HG02943 (cell line): ENCODE data around the gene LRCH1.

Experiments
- ATAC-seq: cut with Tn5 transposase; IDR thresholded peaks from one replicate; pipeline ENCODE4 v1.9.1; 2021; ENCODE audit warnings: mild to moderate bottlenecking, low read depth, moderate library complexity; ENCODE audit not compliant: unreplicated experiment

The LRCH1 gene

DNA sequence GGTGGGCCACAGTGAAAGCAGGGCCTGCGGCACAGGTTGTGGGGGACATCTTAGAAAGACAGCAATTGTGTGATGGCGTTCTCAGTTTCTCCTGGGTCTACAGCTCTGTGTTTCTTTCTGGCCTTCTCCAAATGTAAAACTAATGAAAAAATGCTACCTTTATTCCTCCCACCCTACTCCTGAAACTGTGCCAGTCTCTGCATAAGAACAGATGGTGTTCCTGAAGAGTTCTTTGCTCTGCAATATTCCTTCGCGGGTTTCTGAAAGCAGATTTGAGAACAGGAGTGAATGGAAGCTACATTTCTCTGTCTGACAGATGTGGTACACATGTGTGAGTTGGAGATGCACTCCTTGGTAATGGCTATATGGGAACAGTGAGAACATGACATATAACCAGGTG, 18.0 kb upstream of the LRCH1 start:
- ATAC-seq, result no peak

DNA sequence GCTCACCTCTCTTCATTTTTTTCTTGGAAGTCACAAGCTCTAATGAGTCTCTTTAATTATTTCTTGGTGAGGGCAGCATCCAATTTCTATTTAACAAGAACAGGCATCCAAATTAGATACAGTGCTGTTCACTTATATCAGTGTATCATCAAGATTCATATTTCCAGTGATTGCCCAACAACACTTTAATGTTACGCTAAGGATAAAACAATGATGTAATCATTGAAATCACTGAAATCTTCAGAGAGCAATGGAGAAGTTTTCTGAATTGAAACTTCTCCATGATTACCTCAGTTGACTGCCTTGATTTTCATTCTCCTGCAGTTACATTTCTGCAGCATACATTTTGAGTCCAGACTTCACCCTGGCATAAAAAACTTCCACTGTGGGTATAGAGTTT, 17.1 kb upstream of the LRCH1 start:
- ATAC-seq, result no peak

DNA sequence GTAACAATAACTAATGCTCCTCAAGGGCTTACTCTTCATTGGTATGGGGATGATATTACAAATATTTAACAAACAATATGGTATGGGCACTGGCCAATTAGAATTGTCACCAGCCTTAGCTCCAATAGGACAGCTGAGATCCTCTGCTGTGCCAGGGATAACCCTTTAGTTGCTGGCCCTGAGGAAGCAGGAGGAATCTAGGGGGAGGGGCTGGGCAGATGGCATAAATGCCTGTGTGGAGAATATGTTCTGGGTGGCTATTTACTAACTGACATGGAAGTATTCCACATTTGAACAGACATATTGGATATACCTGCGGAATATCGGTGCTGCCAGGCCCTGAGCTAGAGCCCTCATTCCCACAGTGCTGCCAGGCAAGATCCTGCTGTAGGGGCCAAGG, 16.6 kb upstream of the LRCH1 start:
- ATAC-seq, result no peak

DNA sequence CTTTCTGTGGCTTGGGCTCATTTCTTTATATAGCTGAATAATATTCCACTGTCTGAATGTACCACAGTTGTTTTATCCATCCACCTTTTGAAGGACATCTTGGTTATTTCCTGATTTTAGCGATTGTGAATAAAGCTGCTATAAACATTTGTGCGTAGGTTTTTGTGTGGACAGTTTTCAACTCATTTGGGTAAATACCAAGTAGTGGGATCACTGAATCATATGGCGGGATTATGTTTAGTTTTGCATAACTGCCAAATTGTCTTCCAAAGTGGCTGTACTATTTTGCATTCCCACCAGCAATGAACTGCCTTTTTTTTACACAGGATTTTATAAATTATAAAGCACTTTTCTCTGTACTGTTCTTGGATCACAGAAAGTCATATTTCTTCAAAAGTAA, 13.7 kb upstream of the LRCH1 start:
- no peak for ATAC-seq

DNA sequence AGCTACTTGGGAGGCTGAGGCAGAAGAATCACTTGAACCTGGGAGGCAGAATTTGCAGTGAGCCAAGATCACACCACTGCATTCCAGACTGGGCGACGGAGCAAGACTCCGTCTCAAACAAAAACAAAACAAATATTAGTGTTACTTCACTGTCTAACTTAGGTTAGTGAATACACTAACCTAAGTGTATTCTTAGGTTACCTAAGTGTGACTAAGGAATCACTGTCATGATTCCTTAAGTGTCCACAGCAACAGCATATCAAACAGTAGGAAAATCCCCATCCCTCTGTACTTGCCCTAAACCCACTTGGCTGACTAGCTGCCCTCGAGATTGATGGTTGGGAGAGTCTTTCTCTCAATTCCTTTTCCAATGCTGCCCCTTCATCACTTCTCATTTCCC, 11.8 kb upstream of the LRCH1 start:
- ATAC-seq, result no peak

DNA sequence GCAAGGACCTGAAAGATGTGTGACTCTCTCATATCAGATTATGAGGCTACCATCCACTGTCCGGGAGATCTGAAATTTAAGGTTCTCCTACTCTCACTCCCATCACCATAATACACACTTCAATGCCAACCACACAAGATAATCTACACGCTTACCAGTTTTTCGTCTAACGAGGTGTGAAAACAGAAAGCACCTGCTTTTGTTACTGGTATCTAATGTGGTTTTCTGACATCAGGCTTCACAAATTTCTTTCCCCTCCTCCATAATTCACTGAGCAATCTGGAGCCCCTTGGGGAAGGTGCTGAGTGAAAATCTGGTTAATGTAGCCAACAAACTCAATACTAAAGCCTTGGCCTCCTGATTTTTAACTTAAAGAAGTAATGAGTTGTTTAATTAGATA, 10.1 kb upstream of the LRCH1 start:
- ATAC-seq, result no peak

DNA sequence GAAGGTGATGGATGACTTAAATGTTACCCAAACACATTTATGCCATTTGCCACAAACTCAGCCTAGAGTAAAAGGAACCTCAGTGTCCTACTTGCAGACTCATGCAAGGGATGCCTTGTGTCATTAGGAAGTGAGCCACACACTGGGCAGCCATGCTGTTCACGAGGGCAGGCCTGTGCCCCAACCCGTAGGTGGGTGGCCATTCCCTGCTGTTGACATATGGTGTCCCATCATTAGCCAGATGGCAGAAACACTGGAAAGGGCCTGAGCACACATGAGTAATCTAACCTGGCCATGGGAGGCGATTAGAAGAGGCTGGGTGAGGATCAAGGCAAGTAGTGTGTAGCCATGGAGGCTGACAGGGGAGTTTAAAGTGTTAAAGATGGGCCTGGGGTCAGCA, 9.7 kb upstream of the LRCH1 start:
- ATAC-seq, result no peak

DNA sequence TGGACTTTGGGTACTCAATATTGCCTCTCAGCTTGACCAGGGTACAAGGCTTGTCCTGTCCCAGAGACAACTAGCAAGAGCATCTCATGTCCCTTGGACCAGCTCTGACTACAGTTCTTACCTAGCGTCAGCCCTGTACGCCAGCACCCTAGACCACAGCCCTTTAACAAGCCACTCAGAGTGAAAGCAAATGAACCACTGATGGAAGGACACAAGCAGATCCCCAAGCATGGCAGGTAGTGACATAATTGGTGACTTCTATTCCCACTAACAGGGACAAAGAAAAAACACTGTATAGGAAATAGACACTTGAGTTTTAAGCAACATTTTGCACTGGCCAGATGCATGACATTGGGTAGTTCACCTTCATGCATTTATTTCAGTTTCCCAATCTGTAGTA, 8.8 kb upstream of the LRCH1 start:
- peak; percentile 87 for ATAC-seq

DNA sequence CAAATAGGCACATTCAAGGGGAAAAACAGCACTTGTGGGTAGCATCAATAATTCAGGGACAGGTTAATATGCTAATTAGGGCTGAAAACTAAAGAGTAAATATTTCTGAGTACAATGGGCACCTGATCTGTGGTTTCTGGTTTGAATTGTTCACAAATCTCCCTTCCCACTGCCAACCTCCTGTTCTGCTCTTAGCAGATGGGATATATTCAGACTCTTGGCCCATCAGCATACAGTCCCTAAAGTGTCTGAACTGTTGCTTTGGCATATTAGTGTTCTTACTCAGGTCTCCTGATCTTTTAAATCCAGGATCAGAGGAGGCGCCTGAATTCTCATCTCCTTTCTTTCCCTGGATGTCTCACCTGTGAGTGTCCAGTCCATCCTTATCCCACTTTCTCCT, 8.2 kb upstream of the LRCH1 start:
- no peak for ATAC-seq

DNA sequence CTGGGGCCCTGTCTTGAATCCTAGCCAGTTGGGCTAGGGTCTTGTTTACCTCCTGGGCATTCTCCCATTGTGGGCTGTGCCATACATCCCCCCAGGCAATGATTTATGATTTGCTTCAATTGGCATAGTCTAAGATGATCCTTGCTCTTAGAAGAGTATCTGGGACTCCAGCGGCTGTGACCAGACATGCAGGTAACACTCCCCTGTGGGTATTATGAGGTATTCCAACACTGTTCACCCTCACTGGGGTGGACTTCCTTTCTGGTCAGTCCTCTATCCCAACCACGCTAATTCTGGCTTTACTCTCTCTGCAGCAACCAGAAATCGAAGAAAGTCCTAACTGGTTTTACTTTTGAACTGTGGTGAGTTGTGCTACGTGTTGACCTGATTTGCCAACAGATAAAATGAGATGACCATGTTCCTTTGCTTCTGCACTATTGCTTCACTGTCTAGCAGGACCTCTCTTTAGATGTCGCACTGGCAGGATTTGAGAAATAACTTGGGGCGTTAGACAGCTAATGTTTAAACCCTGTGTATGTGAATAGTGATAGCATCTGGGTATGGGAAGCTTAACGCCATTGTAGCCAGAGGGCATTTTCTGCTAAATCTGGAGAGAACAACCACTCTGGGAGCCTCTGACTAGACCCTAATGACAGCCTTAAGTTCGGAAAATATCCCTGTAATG, 6.7 kb upstream of the LRCH1 start:
- no peak for ATAC-seq

DNA sequence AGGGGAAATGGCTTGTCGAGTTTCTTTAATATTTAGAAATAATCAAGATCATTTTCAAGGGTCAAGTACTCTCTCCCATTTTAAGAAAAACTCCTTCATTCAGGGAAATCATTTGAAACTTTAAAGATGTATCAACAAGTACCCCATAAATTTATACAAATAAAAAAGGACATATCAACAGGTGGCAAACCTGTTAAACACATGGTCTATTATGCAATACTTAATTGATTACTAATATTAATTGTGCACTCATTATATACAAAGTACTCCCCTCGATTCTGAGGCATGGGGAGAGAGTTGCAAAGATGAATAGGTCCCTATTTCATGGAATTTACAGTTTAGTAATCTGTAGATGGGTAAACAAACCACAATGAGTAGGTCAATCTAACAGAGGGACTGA, 2.1 kb upstream of the LRCH1 start:
- ATAC-seq, result no peak

DNA sequence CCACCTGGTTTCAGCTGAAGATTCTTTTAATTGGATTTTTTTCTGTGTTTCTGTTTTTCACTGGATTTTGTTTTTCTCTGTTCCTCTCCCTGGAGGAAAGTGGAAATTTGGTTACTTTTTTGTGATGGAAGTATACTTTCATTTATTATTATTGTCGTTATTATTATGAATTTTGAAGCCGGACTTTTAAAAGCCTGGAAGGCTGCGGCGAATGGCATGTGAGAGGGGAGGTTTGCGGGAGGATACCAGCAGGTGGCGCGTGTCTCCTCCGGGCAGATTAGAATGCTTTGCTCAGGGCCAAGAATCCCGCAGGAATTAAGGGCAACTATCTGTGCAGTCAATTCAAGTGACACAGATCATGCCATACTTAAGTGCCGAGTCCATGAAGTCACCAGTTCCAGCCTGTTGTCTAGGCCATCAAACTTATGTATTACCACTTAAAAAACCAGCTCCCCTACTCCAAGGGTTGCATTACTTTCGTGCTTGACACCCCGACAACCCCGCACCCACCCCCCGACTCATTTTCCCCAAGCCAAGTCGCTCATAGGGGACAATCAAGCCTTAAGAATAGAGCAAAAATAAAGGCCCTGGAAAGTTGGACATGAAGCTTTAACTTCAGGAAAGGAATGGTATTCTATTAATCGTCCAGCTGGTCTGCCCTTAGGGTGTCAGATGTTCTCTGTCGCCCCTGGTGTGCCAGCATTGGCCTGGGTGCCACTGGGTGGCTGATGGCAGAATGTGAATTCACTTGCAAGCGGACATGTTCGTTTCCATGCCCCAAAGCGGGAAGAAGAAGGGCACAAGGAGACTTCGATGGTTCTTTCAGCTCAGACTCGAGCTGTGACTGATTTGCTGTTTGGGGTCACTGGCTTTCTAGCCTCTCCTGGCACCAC, 1.3 kb upstream of the LRCH1 start:
- no peak for ATAC-seq

DNA sequence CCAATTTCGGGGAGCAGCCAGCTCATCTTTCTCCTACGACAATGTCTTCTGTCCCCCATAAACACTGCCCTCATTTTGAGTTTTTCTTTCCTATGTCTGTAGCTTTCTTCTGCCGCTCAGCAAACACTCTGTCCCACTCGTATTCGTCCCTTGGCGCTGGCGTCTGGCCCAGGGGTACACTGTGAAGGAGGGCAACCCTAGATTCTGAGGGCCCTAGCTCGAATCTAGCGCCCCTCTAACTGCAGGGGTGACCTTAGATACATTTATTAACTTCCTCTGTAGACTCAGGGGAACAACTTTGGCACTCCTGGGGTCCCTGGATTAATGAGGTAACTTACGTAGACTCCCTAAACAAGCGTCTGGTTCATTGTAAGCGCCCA, 677 bp upstream of the LRCH1 start:
- ATAC-seq, result no peak

DNA sequence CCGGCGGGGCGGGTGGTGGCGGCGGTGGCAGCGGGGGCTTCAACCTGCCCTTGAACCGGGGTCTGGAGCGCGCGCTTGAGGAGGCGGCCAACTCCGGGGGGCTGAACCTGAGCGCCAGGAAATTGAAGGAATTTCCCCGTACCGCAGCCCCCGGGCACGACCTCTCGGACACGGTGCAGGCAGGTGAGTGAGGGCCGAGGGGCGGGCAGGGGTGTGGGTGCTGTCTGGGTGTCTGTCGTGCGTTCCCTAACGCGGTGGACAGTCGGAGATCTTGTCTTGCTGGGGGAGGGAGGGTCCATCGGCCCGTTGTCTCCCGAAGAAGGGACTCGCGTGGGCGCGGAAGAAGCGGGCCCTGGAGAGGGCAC, 533 bp downstream of the LRCH1 start:
- peak; percentile 16 for ATAC-seq

DNA sequence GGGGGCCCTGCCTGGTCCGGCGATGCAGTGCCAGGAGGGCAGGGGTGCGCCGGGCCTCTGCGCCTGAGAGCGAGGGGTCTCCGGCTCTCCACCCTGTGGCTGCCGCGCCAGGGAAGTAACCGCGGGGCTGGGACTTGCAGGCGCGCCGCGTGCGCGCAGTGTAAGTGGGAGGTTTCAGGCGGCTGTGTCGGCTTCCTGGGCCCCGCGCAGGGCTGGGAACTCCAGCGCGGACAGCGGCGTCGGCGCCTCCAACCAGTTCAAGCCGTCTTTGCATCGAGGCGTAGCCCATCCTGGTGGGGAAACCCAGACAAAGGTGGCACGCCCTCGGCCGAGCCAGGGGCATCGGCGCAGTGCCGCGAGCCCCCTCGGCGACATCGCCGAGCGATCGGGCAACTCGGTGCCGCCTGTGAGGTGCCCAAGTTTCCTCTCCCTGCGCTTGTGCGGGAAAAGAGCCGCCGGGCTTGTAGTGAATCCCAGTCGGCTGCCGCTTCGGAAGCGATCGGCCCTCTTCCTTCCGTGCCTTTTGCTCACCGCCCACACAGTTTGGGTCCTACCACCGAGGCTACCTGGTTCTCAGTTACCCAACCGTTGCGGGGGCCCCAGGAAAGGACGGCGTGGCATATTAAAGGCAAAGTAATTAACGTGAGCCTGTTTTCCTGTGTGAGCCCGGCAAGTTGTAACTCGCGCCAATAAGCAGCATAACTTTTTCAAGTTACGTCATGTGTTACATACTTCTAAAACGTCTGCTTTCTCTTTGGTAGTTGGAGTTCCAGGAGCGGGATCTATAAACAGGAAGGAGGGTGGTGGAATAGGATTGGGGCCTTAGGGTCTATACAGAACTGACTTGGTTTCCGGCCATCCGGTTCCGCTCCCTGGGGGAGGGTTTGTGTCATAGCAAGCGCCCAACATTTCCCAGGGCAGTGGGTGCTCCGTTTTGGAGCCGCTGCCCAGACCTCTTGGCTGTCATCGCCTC, 1.2 kb downstream of the LRCH1 start:
- ATAC-seq, result peak; percentile 48

DNA sequence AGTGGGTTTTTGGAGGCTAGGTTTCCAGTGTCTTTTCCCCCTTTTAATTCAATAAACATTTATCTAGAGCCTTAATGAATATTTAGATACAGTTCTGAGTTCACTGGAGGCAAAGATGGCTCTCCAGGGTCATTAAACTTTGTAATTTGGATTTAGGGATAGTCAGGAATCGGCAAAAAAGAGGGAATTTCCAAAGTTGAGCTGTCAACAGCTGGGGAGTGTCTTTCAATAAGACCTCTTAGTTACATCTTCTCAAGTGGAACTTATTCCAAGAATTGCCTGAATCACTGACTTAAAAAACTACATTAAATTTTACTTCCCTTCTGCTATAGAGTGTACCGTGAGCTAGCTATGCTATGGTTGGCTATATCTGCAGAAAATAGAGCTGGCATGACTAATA, 2.0 kb downstream of the LRCH1 start:
- ATAC-seq, result no peak

DNA sequence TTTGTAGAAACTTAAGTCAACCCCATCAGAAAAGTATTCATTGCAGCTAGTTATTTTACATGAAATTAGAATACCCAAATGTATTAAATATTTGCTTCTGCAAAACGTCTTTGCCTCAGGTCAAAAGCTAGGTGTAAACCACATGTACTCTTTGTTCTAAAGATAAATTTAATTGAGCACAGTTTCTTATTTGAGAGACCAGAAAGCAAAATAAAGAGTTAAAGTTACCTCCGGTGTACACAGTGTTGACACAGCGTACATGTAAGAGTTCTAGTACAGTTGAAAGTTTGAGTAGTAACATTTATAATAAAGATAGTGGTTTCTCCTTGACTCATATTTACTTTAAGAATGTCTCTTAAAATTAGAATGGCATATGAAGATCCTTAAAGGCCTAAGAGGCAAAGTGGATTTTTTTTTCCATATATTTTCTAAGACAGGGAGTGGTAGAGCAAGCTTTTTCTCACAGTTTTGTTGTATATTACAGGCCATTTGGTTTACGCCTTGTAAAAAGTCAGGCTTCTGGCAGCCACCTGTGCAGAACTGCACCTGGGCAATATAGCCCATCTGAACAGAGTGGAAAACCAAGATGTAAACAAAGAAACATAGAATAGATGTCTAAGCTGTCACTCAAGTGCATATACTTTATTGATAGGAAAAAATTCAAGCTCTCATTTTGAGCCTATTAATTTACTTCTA, 2.9 kb downstream of the LRCH1 start:
- ATAC-seq, result no peak

DNA sequence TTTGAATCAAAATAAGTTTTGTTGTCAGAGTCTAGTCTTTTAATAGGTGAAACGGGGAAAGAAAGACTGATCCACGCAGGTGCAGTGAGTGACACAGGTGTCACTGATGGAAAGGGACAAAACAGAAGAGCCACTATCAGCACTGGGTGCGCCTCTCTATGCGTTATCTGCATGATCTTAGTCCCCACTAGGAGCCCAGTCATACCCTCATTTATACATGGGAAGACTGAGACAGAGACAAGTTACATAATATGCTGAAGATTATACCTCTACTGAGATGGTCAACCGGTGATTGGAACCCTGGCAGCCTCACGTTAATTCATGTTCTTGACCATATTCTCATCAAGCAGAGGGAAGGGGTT, 3.4 kb downstream of the LRCH1 start:
- ATAC-seq, result no peak

DNA sequence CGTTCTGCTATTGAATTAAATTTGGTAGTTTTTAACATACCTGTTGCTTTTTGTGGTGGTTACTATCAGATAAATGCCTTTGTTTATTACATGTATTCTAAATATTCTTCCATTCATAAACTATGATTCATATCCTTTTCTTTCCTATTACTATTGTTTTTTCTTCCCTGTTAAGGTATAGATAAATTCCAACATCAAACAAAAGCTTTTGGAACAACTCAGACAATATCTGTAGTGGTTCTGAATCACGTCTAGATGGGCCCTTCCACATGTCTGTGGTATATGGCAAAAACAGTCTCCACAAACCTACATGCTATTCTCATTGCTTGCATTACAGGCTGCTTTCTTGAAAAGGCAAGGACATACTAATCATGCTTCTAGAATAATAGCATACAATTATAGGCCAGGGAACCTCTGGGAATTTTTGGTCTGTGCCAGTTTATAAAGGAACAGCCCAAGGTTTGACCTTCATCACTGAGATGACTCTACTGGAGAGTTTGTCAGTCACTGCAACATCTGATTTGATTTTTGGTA, 6.4 kb downstream of the LRCH1 start:
- no peak for ATAC-seq

DNA sequence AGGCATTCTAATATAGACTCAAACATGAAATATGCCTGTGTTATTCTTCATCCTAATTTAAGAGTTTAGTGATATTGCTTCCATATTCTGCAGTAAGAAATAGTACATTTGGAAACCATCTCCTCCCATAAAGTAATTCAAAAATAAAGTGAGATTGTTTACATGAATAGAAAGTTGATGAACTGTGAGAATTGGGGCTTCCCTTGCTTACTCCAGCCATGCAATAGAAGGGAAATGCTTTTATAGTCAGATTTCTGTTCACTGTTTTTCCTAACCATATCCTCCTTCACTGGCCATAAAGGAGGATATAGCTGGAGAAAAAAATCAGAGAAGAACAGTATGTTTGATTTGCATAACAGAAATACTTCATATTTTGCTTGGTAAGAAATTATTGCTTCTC, 7.8 kb downstream of the LRCH1 start:
- ATAC-seq, result no peak
